GM21723 (cell line): Measurements from ENCODE around the gene LPIN1.

Experiments
- ATAC-seq: cut with Tn5 transposase; IDR thresholded peaks from one replicate; pipeline ENCODE4 v1.9.1; 2021; ENCODE audit warnings: mild to moderate bottlenecking, moderate library complexity; ENCODE audit not compliant: unreplicated experiment

LPIN1 gene

GRCh38 chr2:11778923-11779757, 32.7 kb downstream of the LPIN1 start:
- peak; percentile 86 for ATAC-seq

GRCh38 chr2:11781602-11782001, 35.2 kb downstream of the LPIN1 start:
- ATAC-seq = no peak

- ATAC-seq = no peak
These were observed 37.8 kb downstream of the LPIN1 start for GRCh38 chr2:11784280-11784679.

GRCh38 chr2:11784747-11785610, 38.5 kb downstream of the LPIN1 start:
- no peak for ATAC-seq

- ATAC-seq = no peak
These were observed 39.1 kb downstream of the LPIN1 start for GRCh38 chr2:11785611-11785940.

GRCh38 chr2:11786191-11786590, 39.8 kb downstream of the LPIN1 start:
- ATAC-seq = no peak

GRCh38 chr2:11786592-11786991, 40.2 kb downstream of the LPIN1 start:
- ATAC-seq = no peak

- ATAC-seq = no peak
These were observed 41.6 kb downstream of the LPIN1 start for GRCh38 chr2:11787991-11788390.

- ATAC-seq = no peak
These were observed 42.2 kb downstream of the LPIN1 start for GRCh38 chr2:11788461-11789124.

- ATAC-seq = no peak
These were observed 42.8 kb downstream of the LPIN1 start for GRCh38 chr2:11789243-11789642.

GRCh38 chr2:11790228-11790627, 43.8 kb downstream of the LPIN1 start:
- ATAC-seq = no peak

- ATAC-seq = no peak
These were observed 49.2 kb downstream of the LPIN1 start for GRCh38 chr2:11795590-11795989.

- ATAC-seq = no peak
These were observed 50.0 kb downstream of the LPIN1 start for GRCh38 chr2:11796190-11797171.

GRCh38 chr2:11797846-11798245, 51.4 kb downstream of the LPIN1 start:
- ATAC-seq = no peak

GRCh38 chr2:11798701-11799435, 52.4 kb downstream of the LPIN1 start:
- no peak for ATAC-seq

- ATAC-seq = no peak
These were observed 53.4 kb downstream of the LPIN1 start for GRCh38 chr2:11799826-11800225.

- ATAC-seq = no peak
These were observed 56.4 kb downstream of the LPIN1 start for GRCh38 chr2:11802782-11803191.

GRCh38 chr2:11805024-11805423, 58.6 kb downstream of the LPIN1 start:
- no peak for ATAC-seq

GRCh38 chr2:11805920-11806319, 59.5 kb downstream of the LPIN1 start:
- ATAC-seq = no peak
